Measurements from ENCODE around the gene GEMIN7.

Gene GEMIN7

DNA sequence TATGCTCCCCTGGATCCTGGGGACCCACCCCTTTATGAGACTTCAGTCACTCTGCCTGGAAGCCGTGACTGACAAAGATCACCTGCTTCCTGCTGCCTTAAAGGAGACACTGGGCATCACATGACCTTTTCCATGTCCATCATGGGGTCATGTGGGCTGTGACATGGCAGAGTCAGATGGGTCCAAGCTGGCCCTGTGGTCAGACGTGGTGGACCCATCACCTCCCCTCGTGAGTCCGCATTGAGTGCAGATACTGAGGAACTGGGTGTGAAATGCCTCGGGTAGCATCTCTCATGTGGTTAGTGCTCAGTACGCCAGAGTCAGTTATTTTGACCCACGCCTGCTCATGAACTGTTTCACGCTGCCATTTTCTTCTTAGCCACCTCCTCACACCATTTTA lies 54.6 kb downstream of the GEMIN7 start:
- DNase-seq = no peak

DNA sequence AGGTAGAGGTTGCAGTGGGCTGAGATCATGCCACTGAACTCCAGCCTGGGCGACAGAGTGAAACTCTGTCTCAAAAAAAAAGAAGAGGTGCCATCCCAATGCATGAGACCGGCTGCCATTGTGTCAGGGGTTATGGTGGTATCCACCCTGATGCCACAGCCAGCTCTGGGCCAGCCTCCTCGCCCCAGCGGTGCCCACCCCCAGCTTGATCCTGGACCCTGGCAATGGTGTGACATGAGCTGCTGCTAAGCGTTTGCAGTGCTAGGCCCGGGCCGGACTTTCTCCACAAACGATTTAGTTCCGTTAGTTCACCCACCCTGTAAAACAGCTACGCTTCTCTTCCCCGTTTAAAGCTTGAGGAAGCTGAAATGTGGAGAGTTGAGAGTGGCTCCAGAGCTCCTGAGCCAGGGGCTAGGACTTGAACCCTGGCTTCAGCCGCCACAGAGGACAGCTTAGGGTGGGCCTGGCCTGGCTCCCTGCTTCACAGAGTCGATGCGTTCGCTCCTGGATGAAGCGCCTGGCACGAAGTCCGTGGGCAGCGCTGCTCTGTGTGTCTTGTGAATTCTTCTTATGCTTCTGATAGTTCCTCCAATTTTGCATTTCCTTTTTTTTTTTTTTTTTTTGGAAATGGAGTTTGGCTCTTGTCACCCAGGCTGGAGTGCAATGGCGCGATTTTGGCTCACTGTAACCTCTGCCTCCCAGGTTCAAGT lies 56.3 kb downstream of the GEMIN7 start:
- no peak for DNase-seq

GRCh38 chr19:45136507-45137178 lies 57.6 kb downstream of the GEMIN7 start:
- no peak for DNase-seq

GRCh38 chr19:45137179-45137761 lies 58.2 kb downstream of the GEMIN7 start:
- DNase-seq = no peak

- DNase-seq = no peak
Measured at GRCh38 chr19:45138303-45138751, 59.3 kb downstream of the GEMIN7 start.

GRCh38 chr19:45139286-45140143 lies 60.5 kb downstream of the GEMIN7 start:
- DNase-seq = no peak

DNA sequence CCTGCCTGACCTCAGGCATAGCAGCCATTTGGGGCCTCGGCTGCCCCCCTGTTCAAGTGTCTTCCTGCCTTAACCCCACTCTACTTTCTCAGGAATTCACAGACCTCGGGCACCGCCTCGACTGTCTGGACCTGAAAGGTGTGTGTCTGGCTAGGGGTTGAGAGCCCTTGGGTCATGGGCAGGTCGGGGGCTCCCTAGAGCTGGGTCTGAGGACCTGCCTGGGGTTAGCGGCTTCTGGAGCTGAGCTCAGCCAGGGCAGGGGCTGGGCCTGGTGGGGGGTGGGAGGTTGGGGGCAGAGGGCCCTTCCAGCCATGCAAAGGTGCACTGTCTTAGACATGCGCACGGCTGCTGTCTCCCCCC lies 61.1 kb downstream of the GEMIN7 start:
- DNase-seq = no peak

DNA sequence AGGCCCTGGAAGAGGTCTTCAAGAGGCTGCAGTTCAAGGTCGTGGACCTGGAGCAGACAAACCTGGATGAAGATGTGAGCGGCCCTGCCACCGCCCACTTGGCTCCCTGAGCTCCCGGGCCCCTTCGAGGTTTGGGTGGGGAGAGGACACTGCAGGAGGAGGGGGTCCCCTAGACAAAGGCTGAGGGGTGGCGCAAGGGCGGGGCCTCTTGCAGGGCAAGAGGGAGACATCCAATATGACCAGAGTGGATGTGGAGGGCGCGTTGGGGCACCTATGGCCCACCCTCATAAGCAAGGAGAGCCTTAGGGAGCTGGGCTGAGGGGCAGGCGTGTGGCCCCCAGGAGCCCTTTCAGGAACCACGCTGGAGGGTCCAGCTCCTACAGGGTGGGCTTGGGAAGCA lies 61.5 kb downstream of the GEMIN7 start:
- DNase-seq = no peak

All from suppressor macrophage treated with lipopolysaccharide for 4 hours (primary cell).